Measurements from ENCODE around the gene PTPN4. TPM values are rescaled to one million over a fixed set of nuclear protein-coding genes. Genes with fewer than 3 reads are reported as not detected.

The PTPN4 gene
- total RNA-seq, 1 experiment from 2014 or later: 42.2 TPM

GRCh38 chr2:120026890-120027289, 267.2 kb downstream of the PTPN4 start:
- no TSS peak for BruUV-seq (replicated peaks)
- intact Hi-C loops (cut with micrococcal nuclease; ENCODE audit: unreplicated experiment): no loop called here
- H3K36me3 ChIP-seq (ENCODE audit: insufficient read depth, low read length, poor library complexity, severe bottlenecking): no peaks in the 10 kb centered on the region
- no peaks in the 10 kb centered on the region for H3K4me1 ChIP-seq (ENCODE audit: insufficient read depth, low read length, poor library complexity, severe bottlenecking)
- H3K27ac ChIP-seq (ENCODE audit: low read depth, low read length, poor library complexity, severe bottlenecking): no peak overlapping the region
- DNase-seq (ENCODE audit: low spot score): no peak
- H3K27me3 ChIP-seq (replicated peaks; ENCODE audit: insufficient read depth, low read depth, low read length, poor library complexity): no peaks in the 10 kb centered on the region
- no peaks in the 10 kb centered on the region for H3K9me3 ChIP-seq (ENCODE audit: low read depth, low read length, poor library complexity, severe bottlenecking)
- CTCF ChIA-PET: interaction anchor here (0.5 kb wide), 1 partner anchor 13 kb away, joined by 5 read pairs; no protein-coding TSS in a partner anchor
- TF ChIP-seq CTCF (conservative IDR thresholded peaks at IDR 0.05; ENCODE audit: low read depth, low read length) (no peak; the same call in 1 of the 2 replicates), EZH2 (IDR thresholded peaks at IDR 0.05; ENCODE audit: borderline replicate concordance, low read depth, low read length, poor library complexity, severe bottlenecking) (no peak)
- POLR2A ChIA-PET (ENCODE audit: low non-redundant PET): no interaction called here
- H3K4me3 ChIP-seq (ENCODE audit: low read depth, low read length, poor library complexity, severe bottlenecking): no peak overlapping the region

- Histone ChIP-seq H3K27me3 (replicated peaks; ENCODE audit: insufficient read depth, low read depth, low read length, poor library complexity) (no peaks in the 10 kb centered on the region), H3K27ac (ENCODE audit: low read depth, low read length, poor library complexity, severe bottlenecking) (no peak overlapping the region), H3K4me3 (ENCODE audit: low read depth, low read length, poor library complexity, severe bottlenecking) (no peak overlapping the region), H3K9me3 (ENCODE audit: low read depth, low read length, poor library complexity, severe bottlenecking) (no peaks in the 10 kb centered on the region), H3K4me1 (ENCODE audit: insufficient read depth, low read length, poor library complexity, severe bottlenecking) (no peaks in the 10 kb centered on the region), H3K36me3 (ENCODE audit: insufficient read depth, low read length, poor library complexity, severe bottlenecking) (no peaks in the 10 kb centered on the region)
- ChIA-PET CTCF (no interaction called here), POLR2A (ENCODE audit: low non-redundant PET) (no interaction called here)
- no TSS peak for BruUV-seq (replicated peaks)
- DNase-seq (ENCODE audit: low spot score): no peak
- no peak for TF ChIP-seq CTCF (conservative IDR thresholded peaks at IDR 0.05; ENCODE audit: low read depth, low read length)
- TF ChIP-seq EZH2 (IDR thresholded peaks at IDR 0.05; ENCODE audit: borderline replicate concordance, low read depth, low read length, poor library complexity, severe bottlenecking): no peak
- intact Hi-C loops (cut with micrococcal nuclease; ENCODE audit: unreplicated experiment): no loop called here
Observed at GRCh38 chr2:120028795-120029194, 269.1 kb downstream of the PTPN4 start.

GRCh38 chr2:120029672-120030640, 270.2 kb downstream of the PTPN4 start:
- Histone ChIP-seq H3K9me3 (ENCODE audit: low read depth, low read length, poor library complexity, severe bottlenecking) (no peaks in the 10 kb centered on the region), H3K27ac (ENCODE audit: low read depth, low read length, poor library complexity, severe bottlenecking) (no peak overlapping the region), H3K4me1 (ENCODE audit: insufficient read depth, low read length, poor library complexity, severe bottlenecking) (no peaks in the 10 kb centered on the region), H3K36me3 (ENCODE audit: insufficient read depth, low read length, poor library complexity, severe bottlenecking) (no peaks in the 10 kb centered on the region), H3K27me3 (replicated peaks; ENCODE audit: insufficient read depth, low read depth, low read length, poor library complexity) (no peaks in the 10 kb centered on the region), H3K4me3 (ENCODE audit: low read depth, low read length, poor library complexity, severe bottlenecking) (no peak overlapping the region)
- TF ChIP-seq CTCF (conservative IDR thresholded peaks at IDR 0.05; ENCODE audit: low read depth, low read length): no peak
- no peak for TF ChIP-seq EZH2 (IDR thresholded peaks at IDR 0.05; ENCODE audit: borderline replicate concordance, low read depth, low read length, poor library complexity, severe bottlenecking)
- CTCF ChIA-PET: no interaction called here
- intact Hi-C loops (cut with micrococcal nuclease; ENCODE audit: unreplicated experiment): no loop called here
- BruUV-seq (replicated peaks): no TSS peak
- no peak for DNase-seq (ENCODE audit: low spot score)
- POLR2A ChIA-PET (ENCODE audit: low non-redundant PET): interaction anchor here (0.7 kb wide), 1 partner anchor 11 kb away, joined by 3 read pairs; no protein-coding TSS in a partner anchor

Data from A673 (cell line).